Fibroblast of skin of abdomen (primary cell): ENCODE results near the gene GTF3C2.
"Not testable (repeated sequence)": the region's sequence is repeated elsewhere in the genome, so short reads cannot be mapped to it uniquely, and the experiment has no call there.

Source experiments
- DNase-seq: peaks from one replicate; pipeline ENCODE4 v3.0.0-alpha.2; 2013

GTF3C2 gene

GRCh38 chr2:27320958-27321543 is 35.5 kb downstream of the GTF3C2 start:
- DNase-seq, result peak; percentile 97

- not testable (repeated sequence) for DNase-seq
Observed at GRCh38 chr2:27319839-27320238, 36.7 kb downstream of the GTF3C2 start.

- DNase-seq, result no peak
Observed at GRCh38 chr2:27316655-27317412, 39.7 kb downstream of the GTF3C2 start.

- no peak for DNase-seq
Observed at GRCh38 chr2:27315122-27315521, 41.4 kb downstream of the GTF3C2 start.

GRCh38 chr2:27314709-27315108 is 41.9 kb downstream of the GTF3C2 start:
- no peak for DNase-seq

GRCh38 chr2:27313882-27314645 is 42.5 kb downstream of the GTF3C2 start:
- no peak for DNase-seq

GRCh38 chr2:27312152-27312551 is 44.4 kb downstream of the GTF3C2 start:
- no peak for DNase-seq

- DNase-seq, result no peak
Observed at GRCh38 chr2:27309651-27310050, 46.9 kb downstream of the GTF3C2 start.

- peak; percentile 29 for DNase-seq
Observed at GRCh38 chr2:27308359-27308881, 48.1 kb downstream of the GTF3C2 start, which contains the start of gene UCN. TSS of gene UCN (minus strand) at chr2:27308445. CDS start at chr2:27307895, 550 bp downstream.

GRCh38 chr2:27307545-27308358 is 48.8 kb downstream of the GTF3C2 start:
- DNase-seq, result no peak

GRCh38 chr2:27307287-27307544 is 49.3 kb downstream of the GTF3C2 start:
- no peak for DNase-seq

- no peak for DNase-seq
Observed at GRCh38 chr2:27306573-27307286, 49.8 kb downstream of the GTF3C2 start.

GRCh38 chr2:27306136-27306535 is 50.4 kb downstream of the GTF3C2 start:
- no peak for DNase-seq

- DNase-seq, result no peak
Observed at GRCh38 chr2:27305516-27305915, 51.0 kb downstream of the GTF3C2 start.

GRCh38 chr2:27304488-27305240 is 51.9 kb downstream of the GTF3C2 start:
- no peak for DNase-seq

GRCh38 chr2:27303093-27304025 is 53.2 kb downstream of the GTF3C2 start:
- DNase-seq, result peak; percentile 67

GRCh38 chr2:27300606-27301005 is 56.0 kb downstream of the GTF3C2 start:
- not testable (repeated sequence) for DNase-seq

- no peak for DNase-seq
Observed at GRCh38 chr2:27298391-27299080, 58.0 kb downstream of the GTF3C2 start.

- no peak for DNase-seq
Observed at GRCh38 chr2:27297195-27297594, 59.4 kb downstream of the GTF3C2 start.
